ENCODE measurements around the gene CDH13. TPM values are rescaled to one million over a fixed set of nuclear protein-coding genes. Genes with fewer than 3 reads are reported as not detected.

The CDH13 gene
- polyA plus RNA-seq, 1 experiment: 113 TPM

DNA sequence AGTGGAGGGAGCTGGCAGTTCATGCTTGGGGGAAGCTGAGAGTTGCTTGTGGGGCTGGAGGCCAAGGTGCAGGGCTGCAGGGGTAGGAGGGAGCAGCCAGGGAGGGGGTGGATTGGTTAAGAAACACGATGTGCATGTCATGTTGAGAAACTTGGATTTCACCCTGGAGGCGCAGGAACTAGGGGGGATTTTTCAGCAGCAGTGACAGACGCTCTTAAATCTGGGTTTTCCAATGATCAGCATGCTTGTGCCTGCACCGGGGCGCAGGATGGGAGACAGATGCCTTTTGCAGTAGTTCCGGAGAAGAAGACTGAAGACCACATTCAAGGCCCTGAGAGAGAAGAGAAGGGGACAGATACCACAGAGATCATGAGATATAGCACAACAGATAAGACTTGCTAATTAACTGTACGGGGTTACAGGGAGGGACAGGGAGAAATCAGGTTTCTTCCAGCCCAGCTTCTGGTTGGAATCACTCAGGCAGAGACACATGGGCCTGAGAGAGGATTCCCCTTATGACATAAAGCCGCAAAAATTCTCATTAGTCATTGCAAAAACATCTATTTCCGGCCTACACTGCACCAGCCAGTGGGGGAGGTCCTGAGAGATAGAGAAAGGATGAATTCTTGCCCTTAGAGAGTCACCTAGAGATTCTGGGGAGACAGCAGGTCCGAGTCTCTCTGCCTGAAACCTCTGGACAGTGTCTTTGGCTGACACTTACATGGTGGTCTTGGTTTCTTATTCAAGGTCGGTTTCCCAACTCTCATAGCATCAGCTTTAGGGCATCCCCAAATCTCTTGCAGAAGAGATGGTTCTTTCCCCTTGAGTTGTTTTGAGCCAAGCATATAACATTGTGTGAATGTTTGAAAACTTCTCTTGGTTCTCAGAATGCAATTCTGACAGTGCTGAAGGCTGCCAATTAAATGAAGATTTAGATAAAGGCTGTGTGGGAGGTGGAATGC, 27.1 kb downstream of the CDH13 start:
- peak; percentile 71 for DNase-seq (ENCODE audit: low read depth)
- ChIA-PET POLR2A (interaction anchor here (0.5 kb wide), 1 partner anchor 38 kb away, joined by 3 read pairs; no protein-coding TSS in a partner anchor), CTCF (interaction anchor here (1.0 to 2.8 kb wide), 4 partner anchors 13 to 23 kb away, joined by 3 to 29 read pairs (median 6); no protein-coding TSS in a partner anchor)
- H3K36me3 ChIP-seq (ENCODE audit: control insufficient read depth, insufficient read depth, low read length): no peaks in the 10 kb centered on the region
- H3K27me3 ChIP-seq (ENCODE audit: control insufficient read depth, insufficient read depth, low read length): no peaks in the 10 kb centered on the region
- H3K4me3 ChIP-seq (ENCODE audit: low read depth, low read length): no peak overlapping the region
- TF ChIP-seq, protein P1, sequence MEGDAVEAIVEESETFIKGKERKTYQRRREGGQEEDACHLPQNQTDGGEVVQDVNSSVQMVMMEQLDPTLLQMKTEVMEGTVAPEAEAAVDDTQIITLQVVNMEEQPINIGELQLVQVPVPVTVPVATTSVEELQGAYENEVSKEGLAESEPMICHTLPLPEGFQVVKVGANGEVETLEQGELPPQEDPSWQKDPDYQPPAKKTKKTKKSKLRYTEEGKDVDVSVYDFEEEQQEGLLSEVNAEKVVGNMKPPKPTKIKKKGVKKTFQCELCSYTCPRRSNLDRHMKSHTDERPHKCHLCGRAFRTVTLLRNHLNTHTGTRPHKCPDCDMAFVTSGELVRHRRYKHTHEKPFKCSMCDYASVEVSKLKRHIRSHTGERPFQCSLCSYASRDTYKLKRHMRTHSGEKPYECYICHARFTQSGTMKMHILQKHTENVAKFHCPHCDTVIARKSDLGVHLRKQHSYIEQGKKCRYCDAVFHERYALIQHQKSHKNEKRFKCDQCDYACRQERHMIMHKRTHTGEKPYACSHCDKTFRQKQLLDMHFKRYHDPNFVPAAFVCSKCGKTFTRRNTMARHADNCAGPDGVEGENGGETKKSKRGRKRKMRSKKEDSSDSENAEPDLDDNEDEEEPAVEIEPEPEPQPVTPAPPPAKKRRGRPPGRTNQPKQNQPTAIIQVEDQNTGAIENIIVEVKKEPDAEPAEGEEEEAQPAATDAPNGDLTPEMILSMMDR (IDR thresholded peaks at IDR 0.05; ENCODE audit: insufficient read depth, low read depth, low read length): no peak

DNA sequence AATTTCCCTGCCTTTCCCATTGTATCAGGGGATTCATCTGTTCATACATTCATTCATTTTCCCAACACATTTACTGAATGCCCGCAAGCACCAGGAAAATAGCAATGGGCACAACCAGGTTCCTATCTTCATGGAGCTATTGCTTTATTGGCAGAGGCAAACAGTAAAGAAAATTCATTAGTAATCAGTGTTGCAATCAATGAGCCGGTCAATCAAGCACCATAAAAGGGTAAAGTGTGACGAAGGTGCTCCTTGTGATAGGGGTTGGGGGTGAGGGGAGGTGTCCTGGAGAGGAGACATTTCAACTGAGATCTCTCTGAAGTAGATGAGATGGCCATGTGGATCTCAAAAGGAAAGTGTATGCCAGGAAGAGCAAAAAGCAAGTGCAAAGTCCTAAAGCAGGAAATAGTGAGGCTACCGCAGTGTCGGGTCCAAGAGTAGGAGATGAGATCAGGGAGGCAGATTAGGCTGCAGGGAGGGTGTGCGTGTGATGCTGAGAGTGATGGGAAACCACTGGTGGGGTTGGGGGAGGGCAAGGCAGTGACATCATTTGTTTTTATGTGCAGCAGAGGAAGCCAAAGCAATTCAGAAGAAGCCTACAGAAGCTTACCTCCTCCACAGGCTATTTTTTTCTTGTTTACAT, 28.4 kb downstream of the CDH13 start:
- ChIA-PET POLR2A (interaction anchor here (0.6 kb wide), 1 partner anchor 1006 kb away, joined by 6 read pairs; no protein-coding TSS in a partner anchor), CTCF (interaction anchor here (1.0 to 1.8 kb wide), 4 partner anchors 14 to 25 kb away, joined by 3 to 8 read pairs (median 5); no protein-coding TSS in a partner anchor)
- TF ChIP-seq, protein P1 (IDR thresholded peaks at IDR 0.05; ENCODE audit: insufficient read depth, low read depth, low read length): no peak
- Histone ChIP-seq H3K27me3 (ENCODE audit: control insufficient read depth, insufficient read depth, low read length) (no peaks in the 10 kb centered on the region), H3K36me3 (ENCODE audit: control insufficient read depth, insufficient read depth, low read length) (no peaks in the 10 kb centered on the region), H3K4me3 (ENCODE audit: low read depth, low read length) (no peak overlapping the region)
- DNase-seq (ENCODE audit: low read depth): peak; percentile 50

DNA sequence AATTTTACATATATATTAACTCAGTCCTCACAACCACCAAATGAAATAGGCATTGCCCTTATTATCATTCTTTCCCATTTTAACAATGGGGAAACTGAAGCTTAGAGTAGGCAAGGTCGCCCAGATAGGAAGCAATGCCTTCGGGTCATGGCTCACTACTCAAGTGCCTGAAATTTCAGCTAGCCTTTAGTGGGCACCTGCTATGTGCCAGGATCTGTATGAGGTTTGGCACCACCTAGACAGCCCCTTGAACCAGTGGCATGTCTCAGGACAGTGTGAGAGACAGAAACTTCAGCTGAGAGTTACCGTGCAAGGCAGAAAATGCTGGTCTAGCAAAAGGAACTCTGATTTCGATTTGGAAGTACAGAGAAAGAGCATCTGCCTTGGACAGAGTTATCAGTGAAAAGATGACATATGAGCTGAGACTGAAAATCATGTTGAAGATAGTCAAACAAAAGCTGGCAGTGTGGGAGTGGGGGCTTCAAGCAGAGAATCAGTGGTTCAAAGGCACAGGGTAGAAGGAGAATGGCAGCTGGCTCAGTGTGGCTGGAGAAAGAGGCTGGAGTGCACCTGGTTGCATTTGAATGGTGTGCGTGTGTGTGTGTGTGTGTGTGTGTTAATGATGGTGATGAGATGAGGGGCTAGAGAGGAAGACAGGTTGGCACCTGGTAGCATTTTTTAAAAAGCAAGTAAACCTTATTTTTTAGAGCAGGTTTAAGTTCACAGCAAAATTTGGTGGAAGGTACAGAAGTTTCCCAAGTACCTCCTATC, 29.1 kb downstream of the CDH13 start:
- TF ChIP-seq, protein P1 (IDR thresholded peaks at IDR 0.05; ENCODE audit: insufficient read depth, low read depth, low read length): no peak
- H3K36me3 ChIP-seq (ENCODE audit: control insufficient read depth, insufficient read depth, low read length): no peaks in the 10 kb centered on the region
- POLR2A ChIA-PET: no interaction called here
- CTCF ChIA-PET: interaction anchor here (1.8 kb wide), 2 partner anchors 15 to 16 kb away, joined by 7 to 8 read pairs; no protein-coding TSS in a partner anchor
- DNase-seq (ENCODE audit: low read depth): no peak
- no peaks in the 10 kb centered on the region for H3K27me3 ChIP-seq (ENCODE audit: control insufficient read depth, insufficient read depth, low read length)
- no peak overlapping the region for H3K4me3 ChIP-seq (ENCODE audit: low read depth, low read length)

DNA sequence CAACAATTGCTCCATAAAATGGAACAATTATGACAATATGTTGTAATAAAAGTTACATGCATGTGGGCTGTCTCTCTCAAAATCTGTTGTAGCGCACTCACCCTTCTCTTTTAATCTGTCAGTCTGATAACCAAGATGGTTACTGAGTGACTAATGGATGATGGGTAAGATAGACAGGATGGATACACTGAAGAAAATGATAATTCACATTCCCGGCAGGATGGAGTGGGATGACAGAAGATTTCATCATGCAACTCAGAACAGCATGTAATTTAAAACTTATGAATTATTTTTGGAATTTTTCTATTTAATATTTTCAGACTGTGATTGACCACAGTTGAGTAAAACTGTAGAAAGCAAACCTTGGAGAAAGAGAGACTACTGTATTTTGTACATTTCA, 30.5 kb downstream of the CDH13 start:
- TF ChIP-seq, protein P1 (IDR thresholded peaks at IDR 0.05; ENCODE audit: insufficient read depth, low read depth, low read length): no peak
- Histone ChIP-seq H3K4me3 (ENCODE audit: low read depth, low read length) (no peak overlapping the region), H3K27me3 (ENCODE audit: control insufficient read depth, insufficient read depth, low read length) (no peaks in the 10 kb centered on the region), H3K36me3 (ENCODE audit: control insufficient read depth, insufficient read depth, low read length) (no peaks in the 10 kb centered on the region)
- POLR2A ChIA-PET: no interaction called here
- CTCF ChIA-PET: no interaction called here
- DNase-seq (ENCODE audit: low read depth): no peak
